ENCODE measurements around the gene TENT5C.

The TENT5C gene

GRCh38 chr1:117573386-117574023, 32.3 kb upstream of the TENT5C start:
- DNase-seq (ENCODE audit: low read depth), result no peak

GRCh38 chr1:117574161-117574835, 31.6 kb upstream of the TENT5C start:
- no peak for DNase-seq (ENCODE audit: low read depth)

GRCh38 chr1:117575586-117576225, 30.1 kb upstream of the TENT5C start:
- DNase-seq (ENCODE audit: low read depth), result no peak

- no peak for DNase-seq (ENCODE audit: low read depth)
Observed at GRCh38 chr1:117576236-117576635, 29.6 kb upstream of the TENT5C start.

- DNase-seq (ENCODE audit: low read depth), result no peak
Observed at GRCh38 chr1:117577191-117577885, 28.5 kb upstream of the TENT5C start.

GRCh38 chr1:117578466-117578865, 27.4 kb upstream of the TENT5C start:
- no peak for DNase-seq (ENCODE audit: low read depth)

GRCh38 chr1:117579221-117579906, 26.5 kb upstream of the TENT5C start:
- no peak for DNase-seq (ENCODE audit: low read depth)

GRCh38 chr1:117580436-117580835, 25.4 kb upstream of the TENT5C start:
- DNase-seq (ENCODE audit: low read depth), result no peak

GRCh38 chr1:117580882-117581281, 25.0 kb upstream of the TENT5C start:
- DNase-seq (ENCODE audit: low read depth), result no peak

- DNase-seq (ENCODE audit: low read depth), result no peak
Observed at GRCh38 chr1:117581391-117581943, 24.4 kb upstream of the TENT5C start.

GRCh38 chr1:117582451-117582850, 23.4 kb upstream of the TENT5C start:
- no peak for DNase-seq (ENCODE audit: low read depth)

- no peak for DNase-seq (ENCODE audit: low read depth)
Observed at GRCh38 chr1:117583247-117583646, 22.6 kb upstream of the TENT5C start.

GRCh38 chr1:117584181-117584580, 21.7 kb upstream of the TENT5C start:
- DNase-seq (ENCODE audit: low read depth), result no peak

GRCh38 chr1:117585086-117585485, 20.8 kb upstream of the TENT5C start:
- DNase-seq (ENCODE audit: low read depth), result no peak

- no peak for DNase-seq (ENCODE audit: low read depth)
Observed at GRCh38 chr1:117586337-117586736, 19.5 kb upstream of the TENT5C start.

- no peak for DNase-seq (ENCODE audit: low read depth)
Observed at GRCh38 chr1:117586747-117587498, 18.9 kb upstream of the TENT5C start.

GRCh38 chr1:117587499-117588356, 18.1 kb upstream of the TENT5C start:
- no peak for DNase-seq (ENCODE audit: low read depth)

GRCh38 chr1:117589544-117589943, 16.3 kb upstream of the TENT5C start:
- no peak for DNase-seq (ENCODE audit: low read depth)

- DNase-seq (ENCODE audit: low read depth), result no peak
Observed at GRCh38 chr1:117590273-117590925, 15.4 kb upstream of the TENT5C start.

- no peak for DNase-seq (ENCODE audit: low read depth)
Observed at GRCh38 chr1:117591252-117591651, 14.6 kb upstream of the TENT5C start.
